ENCODE measurements around the gene SLC28A2. TPM values are rescaled to one million over a fixed set of nuclear protein-coding genes. Genes with fewer than 3 reads are reported as not detected.

The SLC28A2 gene
- total and polyA plus RNA-seq, 9 of the 15 experiments (the other 6 are each of a cell fraction or from before 2014, with no cell fraction given): 0.03 to 0.04 TPM; not detected in 7

GRCh38 chr15:45268135-45268534, 16.1 kb downstream of the SLC28A2 start:
- 3% methylated on average over 2 of the region's 2 CpGs for WGBS (ENCODE audit: insufficient coverage, low coverage, missing lambda C conversion rate)
- Histone ChIP-seq H3K36me3 (ENCODE audit: control insufficient read depth, insufficient read depth, low read length) (no peaks in the 10 kb centered on the region), H4K20me1 (replicated peaks; ENCODE audit: control insufficient read depth, insufficient read depth, low read length) (no peaks in the 10 kb centered on the region), H3K4me3 (no peak overlapping the region), H2AFZ (ENCODE audit: low read depth, low read length) (no peak overlapping the region), H3K9me1 (ENCODE audit: control insufficient read depth, insufficient read depth, low read length) (no peaks in the 10 kb centered on the region), H3K27me3 (ENCODE audit: control insufficient read depth in 2 of 2, insufficient read depth in 2 of 2, low read length in 2 of 2) (no peaks in the 10 kb centered on the region), H3K27ac (ENCODE audit: extremely low read depth, low read depth, low read length) (no peak overlapping the region), H3K4me1 (replicated peaks in 1 of 2; ENCODE audit: control insufficient read depth in 2 of 2, insufficient read depth in 2 of 2, low read length in 2 of 2) (no peaks in the 10 kb centered on the region), H3K4me2 (ENCODE audit: insufficient read depth, low read length) (no peak overlapping the region), H3K9ac (ENCODE audit: insufficient read depth in 1 of 2, low read depth in 2 of 2, low read length in 2 of 2) (no peak overlapping the region), H3K9me3 (replicated peaks; ENCODE audit: control insufficient read depth, insufficient read depth, low read depth, low read length) (no peaks in the 10 kb centered on the region), H3K79me2 (ENCODE audit: control insufficient read depth, insufficient read depth, low read length) (no peaks in the 10 kb centered on the region)
- BruUV-seq (replicated peaks): no TSS peak
- in situ Hi-C loops (cut with MboI) (no loop called here), intact Hi-C loops (cut with micrococcal nuclease) (loop anchor here (1.0 to 2.0 kb wide), 2 partner anchors 67 to 105 kb away; no protein-coding TSS in a partner anchor)
- DNase-seq (ENCODE audit: extremely low read depth in 1 of 4, low spot score in 3 of 4) (peak in 3 of 4 experiments; percentile 13 to 36 (median 15)), FAIRE-seq (peak; percentile 70), ATAC-seq (peak; percentile 65; the same call in 1 of the 3 replicates)
- CTCF ChIA-PET (ENCODE audit: low intra/inter-chr PET ratio): interaction anchor here (0.7 kb wide), 1 partner anchor 64 kb away, joined by 3 read pairs; no protein-coding TSS in a partner anchor
- POLR2A ChIA-PET: no interaction called here
- TF ChIP-seq ETS1 (conservative IDR thresholded peaks at IDR 0.05; ENCODE audit: control insufficient read depth, low read depth, low read length): no peak
- peak; percentile 35 to 56 (median 48); a peak in 4 of 6 replicates for TF ChIP-seq CTCF (IDR thresholded peaks at IDR 0.05 in 2 of 3, conservative IDR thresholded peaks at IDR 0.05 in 1 of 3; ENCODE audit: insufficient read depth in 2 of 3, low read depth in 1 of 3, low read length in 3 of 3)
- TF ChIP-seq RHOXF2B (CRISPR knock-in tag; conservative IDR thresholded peaks at IDR 0.05): no peak
- no peak for TF ChIP-seq DEAF1 (CRISPR knock-in tag; IDR thresholded peaks at IDR 0.05)
- TF ChIP-seq ZNF124 (CRISPR knock-in tag; IDR thresholded peaks at IDR 0.05): no peak
- no peak for TF ChIP-seq ZBTB11 (CRISPR knock-in tag; IDR thresholded peaks at IDR 0.05)
- no peak for TF ChIP-seq STAT5B (CRISPR knock-in tag; IDR thresholded peaks at IDR 0.05)
- no peak for TF ChIP-seq RBM39 (optimal IDR thresholded peaks at IDR 0.05; ENCODE audit: low read depth, low read length)
- no peak for TF ChIP-seq FOXA3 (CRISPR knock-in tag; conservative IDR thresholded peaks at IDR 0.05 in 1 of 2, IDR thresholded peaks at IDR 0.05 in 1 of 2)
- TF ChIP-seq RAD21 (CRISPR knock-in tag; conservative IDR thresholded peaks at IDR 0.05 in 1 of 2, IDR thresholded peaks at IDR 0.05 in 1 of 2): peak in 1 of 2 experiments; percentile 43; a peak in 2 of 4 replicates
- peak; percentile 39 for TF ChIP-seq SMC3 (conservative IDR thresholded peaks at IDR 0.05; ENCODE audit: insufficient read depth, low read depth, low read length)
- TF ChIP-seq WHSC1 (IDR thresholded peaks at IDR 0.05; ENCODE audit: low read length): no peak
